Measurements from ENCODE around the gene CYTH1.

The CYTH1 gene

GRCh38 chr17:78667091-78667490, 115.0 kb downstream of the CYTH1 start:
- no peak for DNase-seq

GRCh38 chr17:78665952-78666920, 115.8 kb downstream of the CYTH1 start:
- DNase-seq = peak; percentile 76

DNA sequence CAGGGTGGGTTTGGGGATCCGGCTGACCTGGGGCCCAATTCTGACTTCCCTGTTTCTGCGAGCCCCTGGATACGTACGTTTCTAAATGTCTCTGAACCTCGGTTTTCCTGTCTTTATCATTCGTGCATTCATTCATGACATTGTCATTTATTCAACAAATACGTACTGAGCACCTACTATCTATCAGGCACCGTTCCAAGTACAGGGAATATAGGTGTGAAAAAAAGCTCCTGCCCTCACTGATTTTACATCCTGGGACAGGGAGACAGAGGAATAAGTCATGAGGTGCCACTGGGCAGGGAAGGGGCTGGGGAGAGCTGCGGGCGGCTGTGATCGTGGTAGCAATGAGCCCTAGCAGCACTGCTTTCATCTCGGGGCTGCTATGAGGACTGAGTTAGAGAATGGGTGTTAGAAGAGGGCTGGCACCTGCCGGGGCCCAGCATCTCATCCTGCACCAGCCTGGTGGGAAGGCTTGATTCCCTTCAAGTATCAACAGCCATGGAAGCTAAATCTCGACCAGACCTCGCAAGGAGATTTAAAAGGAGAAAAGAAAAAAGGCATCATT, 116.6 kb downstream of the CYTH1 start:
- no peak for DNase-seq

DNA sequence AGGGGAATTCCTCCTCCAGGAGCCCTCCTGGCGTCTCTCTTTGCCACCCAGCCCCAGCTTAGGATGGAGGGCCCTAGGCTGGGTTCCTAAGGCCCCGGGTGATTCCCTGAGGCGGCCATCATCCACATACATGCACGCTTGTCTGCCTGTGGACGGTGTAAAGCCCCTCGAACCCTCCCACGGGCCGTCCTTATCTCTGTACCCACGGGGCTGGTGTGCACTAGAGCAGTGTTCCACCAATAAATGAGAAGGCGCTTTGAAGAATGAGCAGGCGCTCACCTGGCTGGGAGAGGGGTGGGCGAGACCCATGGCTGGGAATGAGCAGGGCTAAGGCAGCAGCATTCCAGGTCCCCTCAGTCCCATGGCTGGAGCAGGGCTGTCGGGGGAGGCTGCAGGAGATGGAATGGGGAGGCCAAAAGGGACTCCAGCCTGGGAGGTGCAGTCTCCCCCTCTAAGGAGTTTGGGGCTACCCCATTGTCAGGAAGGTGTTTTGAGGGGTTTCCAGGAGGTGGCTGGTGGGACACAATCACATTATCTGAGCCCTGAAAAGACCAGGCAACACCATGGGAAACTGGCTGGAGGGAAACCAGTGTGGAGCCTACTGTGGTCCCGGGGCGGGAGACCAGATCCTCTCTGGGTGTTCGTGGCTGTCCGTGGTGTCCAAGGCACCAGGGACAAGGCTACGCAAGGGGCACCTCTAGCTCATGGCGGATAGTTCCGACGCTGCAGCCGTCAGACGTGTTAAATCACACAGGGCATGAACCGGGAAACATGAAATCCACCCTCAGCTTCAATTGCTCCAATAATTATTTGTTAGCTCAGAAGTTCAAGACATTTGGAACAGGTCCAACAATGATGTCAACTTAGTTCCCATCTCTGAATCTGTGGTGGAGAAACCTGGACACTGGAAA, 117.3 kb downstream of the CYTH1 start:
- DNase-seq = no peak

DNA sequence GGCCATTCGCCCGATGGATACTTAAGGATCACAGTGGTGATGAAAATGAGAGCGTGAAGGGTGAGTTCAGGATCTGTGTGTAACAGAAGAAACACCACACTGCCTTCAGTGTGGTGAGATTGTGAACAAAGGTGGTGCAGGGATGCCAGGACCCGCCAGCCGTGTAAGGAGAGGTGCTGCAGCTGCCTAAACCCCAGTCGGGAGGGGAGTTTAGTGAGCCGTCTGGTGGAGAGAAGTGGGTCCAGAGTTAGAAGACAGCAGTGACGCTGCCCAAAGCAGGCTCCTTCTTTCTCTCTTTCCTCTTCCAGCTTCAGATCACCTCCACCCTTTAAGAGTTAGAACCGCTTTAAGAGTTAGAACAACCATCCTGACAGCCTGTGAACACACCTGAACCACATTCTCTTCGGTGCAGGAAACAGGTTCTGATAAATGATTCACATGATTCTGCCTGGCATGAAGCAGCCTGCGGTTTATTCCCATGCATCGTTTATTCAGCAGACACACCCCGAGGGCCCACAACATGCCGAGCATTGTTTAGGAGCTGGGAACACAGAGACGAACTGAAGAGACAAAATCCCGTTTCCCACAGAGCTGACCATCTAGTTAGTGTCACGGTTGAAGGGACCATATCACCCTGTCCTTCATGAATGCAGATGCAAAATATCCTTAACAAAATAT, 120.8 kb downstream of the CYTH1 start:
- no peak for DNase-seq

DNA sequence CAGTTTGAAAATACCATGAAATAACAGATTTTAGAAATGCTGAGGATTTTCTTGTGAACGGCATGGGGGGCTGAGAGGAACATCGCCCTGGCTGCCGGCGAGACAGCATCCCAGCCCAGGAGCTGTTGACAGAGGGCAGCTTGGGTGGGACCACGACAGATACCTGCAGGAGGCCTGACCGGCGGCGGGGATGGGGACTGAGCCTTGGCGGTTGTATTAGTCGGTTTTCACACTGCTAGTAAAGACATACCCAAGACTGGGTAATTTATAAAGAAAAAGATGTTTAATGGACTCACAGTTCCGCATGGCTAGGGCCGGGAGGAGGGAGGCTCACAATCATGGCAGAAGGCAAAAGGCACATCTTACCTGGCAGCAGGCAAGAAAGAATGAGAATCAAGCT, 122.5 kb downstream of the CYTH1 start:
- no peak for DNase-seq

- DNase-seq = no peak
Observed at GRCh38 chr17:78658281-78658785, 123.7 kb downstream of the CYTH1 start.

DNA sequence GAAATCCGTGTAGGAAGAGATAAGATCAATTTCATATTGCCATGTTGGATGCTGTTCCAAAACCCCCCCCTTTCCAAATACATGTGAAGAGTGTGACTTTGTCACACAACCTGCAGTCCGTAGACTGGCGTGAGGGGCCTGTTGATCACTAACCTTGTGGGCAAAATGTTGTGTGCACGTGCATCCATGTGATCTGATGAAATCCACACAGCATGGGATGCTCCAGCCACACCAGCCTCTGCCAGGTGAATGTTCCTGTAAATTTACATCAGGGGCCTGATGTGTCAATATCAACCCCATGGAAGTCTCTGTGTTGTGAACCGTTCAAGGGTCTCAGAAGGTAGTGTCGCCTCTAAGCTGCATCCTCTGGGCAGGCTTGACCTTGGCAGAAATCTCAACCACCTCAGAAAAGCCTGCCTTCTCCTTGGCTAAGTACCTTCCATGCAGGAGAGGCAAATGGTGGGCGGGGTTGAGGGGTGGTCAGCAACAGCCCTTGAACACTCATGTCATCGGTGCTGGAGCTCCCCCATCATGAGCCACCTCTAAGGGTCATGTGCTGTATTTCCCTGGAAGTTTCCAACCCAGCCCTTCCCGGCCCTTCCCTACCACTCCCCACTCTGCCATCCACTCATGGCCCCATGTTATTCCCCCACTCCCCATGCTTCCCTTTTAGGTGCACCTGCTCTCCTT, 126.7 kb downstream of the CYTH1 start:
- no peak for DNase-seq

- no peak for DNase-seq
Observed at GRCh38 chr17:78654325-78654724, 127.7 kb downstream of the CYTH1 start.

GRCh38 chr17:78653382-78653781, 128.7 kb downstream of the CYTH1 start:
- DNase-seq = no peak

DNA sequence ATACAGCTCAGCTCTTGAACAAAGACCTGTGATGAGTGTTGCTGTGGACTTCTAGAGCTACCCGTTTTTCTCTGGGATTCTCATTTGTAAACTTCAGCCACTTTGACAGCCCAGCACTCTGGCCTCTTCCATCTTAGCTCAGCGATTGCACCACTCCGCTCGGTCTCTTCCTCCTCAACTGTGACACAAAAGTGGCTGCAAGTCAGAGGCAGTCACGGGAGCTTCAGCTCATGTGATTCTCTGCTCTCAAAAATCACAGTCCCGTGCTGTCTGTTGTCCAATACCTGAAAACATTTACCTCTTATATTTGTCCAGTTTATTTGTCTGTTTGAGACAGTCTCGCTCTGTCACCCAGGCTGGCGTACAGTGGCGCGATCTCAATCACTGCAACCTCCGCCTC, 129.2 kb downstream of the CYTH1 start:
- DNase-seq = peak; percentile 7

DNA sequence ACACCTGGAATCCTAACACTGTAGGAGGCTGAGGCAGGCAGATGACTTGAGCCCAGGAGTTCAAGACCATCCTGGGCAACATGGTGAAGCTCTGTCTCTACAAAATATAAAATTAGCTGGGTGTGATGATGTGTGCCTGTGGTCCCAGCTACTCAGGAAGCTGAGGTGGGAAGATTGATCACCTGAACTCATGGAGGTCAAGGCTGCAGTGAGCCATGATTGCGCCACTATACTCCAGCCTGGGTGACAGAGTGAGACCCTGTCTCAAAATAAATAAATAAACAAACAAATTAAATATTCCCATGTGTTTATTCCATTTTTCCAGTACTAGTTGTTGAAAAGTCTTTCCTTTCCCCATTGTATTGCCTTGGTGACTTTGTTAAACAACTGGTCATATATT, 130.0 kb downstream of the CYTH1 start:
- DNase-seq = no peak

DNA sequence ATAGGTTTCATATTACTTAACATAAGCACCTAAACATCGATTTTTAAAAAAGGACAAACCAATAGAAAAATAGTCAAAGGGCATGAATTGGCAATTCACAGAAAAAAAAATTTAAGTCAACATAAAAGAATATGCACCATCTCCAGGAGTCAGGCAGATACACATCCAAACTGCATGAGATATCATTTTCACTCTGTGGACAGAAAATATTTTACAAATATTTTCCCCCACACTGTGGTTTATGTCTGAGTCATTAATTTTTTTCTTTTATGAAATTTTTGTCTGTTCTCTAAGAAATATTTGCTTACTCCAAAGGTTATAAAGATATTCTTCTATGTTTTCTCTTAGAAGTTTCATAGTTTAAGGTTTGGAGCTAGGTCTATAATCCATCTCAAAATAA, 130.5 kb downstream of the CYTH1 start:
- no peak for DNase-seq

- DNase-seq = no peak
Observed at GRCh38 chr17:78650093-78650715, 131.9 kb downstream of the CYTH1 start.

GRCh38 chr17:78648293-78648692, 133.8 kb downstream of the CYTH1 start:
- DNase-seq = no peak

GRCh38 chr17:78647032-78647431, 135.0 kb downstream of the CYTH1 start:
- no peak for DNase-seq

- peak; percentile 95 for DNase-seq
Observed at GRCh38 chr17:78645421-78646295, 136.4 kb downstream of the CYTH1 start.

GRCh38 chr17:78644931-78645351, 137.1 kb downstream of the CYTH1 start:
- no peak for DNase-seq

- peak; percentile 17 for DNase-seq
Observed at GRCh38 chr17:78644224-78644623, 137.8 kb downstream of the CYTH1 start.

DNA sequence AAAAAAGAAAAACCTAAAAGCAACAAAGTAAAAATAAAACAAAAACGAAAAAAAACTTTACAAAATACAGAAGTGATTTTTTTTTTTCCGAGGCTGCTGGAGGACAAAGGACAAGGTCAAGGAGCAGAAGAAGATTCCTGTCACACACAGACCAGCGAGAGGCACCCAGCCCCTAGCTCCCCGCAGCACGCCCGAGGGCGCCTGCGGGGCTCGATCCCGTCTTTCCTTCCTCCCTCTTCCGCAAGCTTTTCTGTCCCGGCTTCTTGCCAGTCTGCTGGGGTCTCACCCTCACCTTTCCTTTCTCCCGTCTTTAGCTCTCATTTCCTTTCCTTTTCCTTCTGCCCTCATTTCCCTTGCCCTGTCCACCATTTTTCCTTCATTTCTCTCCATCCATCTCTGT, 138.7 kb downstream of the CYTH1 start:
- DNase-seq = no peak
